SU-DHL-6 (cell line): ENCODE measurements around the gene DLX6.

Experiments
- CTCF ChIP-seq: fragments of 200-600 bp; sonication (generic); IDR thresholded peaks from one replicate; pipeline ENCODE4 v1.5.1; 2017; ENCODE audit warnings: antibody characterized with exemption, mild to moderate bottlenecking, low read length, moderate library complexity; ENCODE audit not compliant: insufficient read depth, poor library complexity, severe bottlenecking
- EZH2phosphoT487 ChIP-seq: fragments of 200-600 bp; sonication (generic), shearing (Covaris generic); conservative IDR thresholded peaks from 2 replicates; pipeline ENCODE4 v1.6.1; 2018; ENCODE audit warnings: mild to moderate bottlenecking, antibody characterized with exemption, low read length, moderate library complexity, mixed read lengths

DNA sequence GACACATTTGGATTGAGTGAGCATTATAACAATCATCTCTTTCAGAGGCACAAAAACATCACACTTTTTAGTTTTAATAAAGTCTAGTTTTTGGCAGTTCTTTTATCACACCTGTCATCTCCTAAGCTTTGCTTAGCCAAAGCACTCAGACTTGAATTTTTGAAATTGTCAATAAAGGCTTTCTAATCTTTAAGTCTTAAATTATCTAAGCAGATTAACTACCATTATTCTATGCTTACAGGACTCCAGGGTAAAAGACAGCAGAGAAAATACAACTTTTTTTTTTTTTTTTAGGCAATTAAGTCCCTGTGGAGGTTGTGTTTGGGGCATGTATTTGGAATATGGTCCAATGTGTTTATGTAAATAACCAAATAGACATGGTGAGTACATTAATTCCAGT, 17.6 kb upstream of the DLX6 start:
- TF ChIP-seq CTCF (no peak), EZH2phosphoT487 (no peak)
